ENCODE results near the gene MALSU1.

The MALSU1 gene

GRCh38 chr7:23353172-23353571 is 54.0 kb downstream of the MALSU1 start:
- ChIA-PET CTCF (interaction anchor here (1.5 kb wide), 1 partner anchor 80 kb away, joined by 4 read pairs; no protein-coding TSS in a partner anchor), POLR2A (no interaction called here)
- TF ChIP-seq CTCF (IDR thresholded peaks at IDR 0.05; ENCODE audit: control extremely low read depth, extremely low read depth, low read depth, missing control alignments), result no peak
- peak; percentile 34 for DNase-seq (ENCODE audit: extremely low spot score)

- CTCF ChIA-PET, result interaction anchor here (1.0 to 1.5 kb wide), 6 partner anchors 9 to 187 kb away, joined by 3 to 6 read pairs (median 4); no protein-coding TSS in a partner anchor
- no peak for DNase-seq (ENCODE audit: extremely low spot score)
- TF ChIP-seq CTCF (IDR thresholded peaks at IDR 0.05; ENCODE audit: control extremely low read depth, extremely low read depth, low read depth, missing control alignments), result no peak
- POLR2A ChIA-PET, result no interaction called here
Measured at GRCh38 chr7:23356168-23356567, 57.0 kb downstream of the MALSU1 start.

- ChIA-PET POLR2A (no interaction called here), CTCF (interaction anchor here (1.5 kb wide), 1 partner anchor 14 kb away, joined by 4 read pairs; no protein-coding TSS in a partner anchor)
- no peak for TF ChIP-seq CTCF (IDR thresholded peaks at IDR 0.05; ENCODE audit: control extremely low read depth, extremely low read depth, low read depth, missing control alignments)
- DNase-seq (ENCODE audit: extremely low spot score), result no peak
Measured at GRCh38 chr7:23356726-23357125, 57.6 kb downstream of the MALSU1 start.

GRCh38 chr7:23357190-23358093 is 58.3 kb downstream of the MALSU1 start:
- ChIA-PET CTCF (interaction anchor here (0.7 to 3.2 kb wide), 31 partner anchors 8 to 356 kb away, joined by 3 to 32 read pairs (median 4); no protein-coding TSS in a partner anchor), POLR2A (interaction anchor here (0.7 to 1.5 kb wide), 2 partner anchors 163 to 167 kb away, joined by 3 to 5 read pairs; no protein-coding TSS in a partner anchor)
- TF ChIP-seq CTCF (IDR thresholded peaks at IDR 0.05; ENCODE audit: control extremely low read depth, extremely low read depth, low read depth, missing control alignments), result peak; percentile 47
- DNase-seq (ENCODE audit: extremely low spot score), result peak; percentile 36

- no peak for DNase-seq (ENCODE audit: extremely low spot score)
- TF ChIP-seq CTCF (IDR thresholded peaks at IDR 0.05; ENCODE audit: control extremely low read depth, extremely low read depth, low read depth, missing control alignments), result no peak
- CTCF ChIA-PET, result interaction anchor here (0.7 to 3.2 kb wide), 32 partner anchors 9 to 355 kb away, joined by 3 to 32 read pairs (median 4); no protein-coding TSS in a partner anchor
- POLR2A ChIA-PET, result interaction anchor here (0.7 to 1.5 kb wide), 2 partner anchors 162 to 166 kb away, joined by 3 to 5 read pairs; no protein-coding TSS in a partner anchor
Measured at GRCh38 chr7:23358152-23358674, 59.1 kb downstream of the MALSU1 start.

Data from GM10248 (cell line).